ENCODE data around the gene BLTP2.

Gene BLTP2

GRCh38 chr17:28644787-28645575 is at the start of gene BLTP2:
Gene BLTP2 (minus strand): TSS chr17:28645158. CDS start chr17:28645056, 102 bp downstream.
- in situ Hi-C loops (cut with HindIII; ENCODE audit: low sequenced_read_pairs): no loop called here
- TF ChIP-seq, protein P1, sequence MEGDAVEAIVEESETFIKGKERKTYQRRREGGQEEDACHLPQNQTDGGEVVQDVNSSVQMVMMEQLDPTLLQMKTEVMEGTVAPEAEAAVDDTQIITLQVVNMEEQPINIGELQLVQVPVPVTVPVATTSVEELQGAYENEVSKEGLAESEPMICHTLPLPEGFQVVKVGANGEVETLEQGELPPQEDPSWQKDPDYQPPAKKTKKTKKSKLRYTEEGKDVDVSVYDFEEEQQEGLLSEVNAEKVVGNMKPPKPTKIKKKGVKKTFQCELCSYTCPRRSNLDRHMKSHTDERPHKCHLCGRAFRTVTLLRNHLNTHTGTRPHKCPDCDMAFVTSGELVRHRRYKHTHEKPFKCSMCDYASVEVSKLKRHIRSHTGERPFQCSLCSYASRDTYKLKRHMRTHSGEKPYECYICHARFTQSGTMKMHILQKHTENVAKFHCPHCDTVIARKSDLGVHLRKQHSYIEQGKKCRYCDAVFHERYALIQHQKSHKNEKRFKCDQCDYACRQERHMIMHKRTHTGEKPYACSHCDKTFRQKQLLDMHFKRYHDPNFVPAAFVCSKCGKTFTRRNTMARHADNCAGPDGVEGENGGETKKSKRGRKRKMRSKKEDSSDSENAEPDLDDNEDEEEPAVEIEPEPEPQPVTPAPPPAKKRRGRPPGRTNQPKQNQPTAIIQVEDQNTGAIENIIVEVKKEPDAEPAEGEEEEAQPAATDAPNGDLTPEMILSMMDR (IDR thresholded peaks at IDR 0.05; ENCODE audit: low read depth, low read length, missing control alignments): no peak
- peak; percentile 80 for DNase-seq (ENCODE audit: low read depth)
- H3K4me3 ChIP-seq (ENCODE audit: low read depth, low read length): peak within 1 kb of the TSS; percentile 84

- no peak for DNase-seq (ENCODE audit: low read depth)
- in situ Hi-C loops (cut with HindIII; ENCODE audit: low sequenced_read_pairs): no loop called here
- TF ChIP-seq, protein P1 (IDR thresholded peaks at IDR 0.05; ENCODE audit: low read depth, low read length, missing control alignments): no peak
- H3K4me3 ChIP-seq (ENCODE audit: low read depth, low read length): no peak overlapping the region
Measured at GRCh38 chr17:28693869-28694268, 48.9 kb upstream of the BLTP2 start.

DNA sequence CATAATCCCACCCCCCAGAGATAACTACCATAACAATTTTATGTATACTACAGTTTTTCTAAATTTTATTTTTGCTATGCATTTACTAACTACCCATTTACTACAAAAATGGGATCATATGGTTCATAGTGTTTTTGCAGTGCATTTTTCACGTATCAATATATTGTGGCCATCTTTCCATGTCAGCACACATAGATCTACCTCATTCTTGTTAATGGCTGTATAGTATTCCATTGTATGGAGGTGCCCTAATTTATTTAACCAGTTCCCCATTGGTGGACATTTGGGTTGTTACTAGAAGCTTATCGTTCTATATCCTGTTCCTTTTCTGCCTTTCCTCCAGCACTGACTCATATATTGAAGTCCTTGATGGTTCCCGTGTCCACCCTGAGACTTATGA is 44.1 kb upstream of the BLTP2 start:
- TF ChIP-seq, protein P1 (IDR thresholded peaks at IDR 0.05; ENCODE audit: low read depth, low read length, missing control alignments): no peak
- in situ Hi-C loops (cut with HindIII; ENCODE audit: low sequenced_read_pairs): no loop called here
- no peak overlapping the region for H3K4me3 ChIP-seq (ENCODE audit: low read depth, low read length)

GRCh38 chr17:28688481-28688880 is 43.5 kb upstream of the BLTP2 start:
- in situ Hi-C loops (cut with HindIII; ENCODE audit: low sequenced_read_pairs): no loop called here

More for the DNA sequence above, 44.1 kb upstream of the BLTP2 start:
- no peak for DNase-seq (ENCODE audit: low read depth)

GRCh38 chr17:28686296-28686695 is 41.3 kb upstream of the BLTP2 start:
- no peak overlapping the region for H3K4me3 ChIP-seq (ENCODE audit: low read depth, low read length)
- in situ Hi-C loops (cut with HindIII; ENCODE audit: low sequenced_read_pairs): no loop called here
- TF ChIP-seq, protein P1 (IDR thresholded peaks at IDR 0.05; ENCODE audit: low read depth, low read length, missing control alignments): no peak
- DNase-seq (ENCODE audit: low read depth): no peak

More at GRCh38 chr17:28688481-28688880, 43.5 kb upstream of the BLTP2 start:
- no peak overlapping the region for H3K4me3 ChIP-seq (ENCODE audit: low read depth, low read length)
- TF ChIP-seq, protein P1 (IDR thresholded peaks at IDR 0.05; ENCODE audit: low read depth, low read length, missing control alignments): no peak
- no peak for DNase-seq (ENCODE audit: low read depth)

DNA sequence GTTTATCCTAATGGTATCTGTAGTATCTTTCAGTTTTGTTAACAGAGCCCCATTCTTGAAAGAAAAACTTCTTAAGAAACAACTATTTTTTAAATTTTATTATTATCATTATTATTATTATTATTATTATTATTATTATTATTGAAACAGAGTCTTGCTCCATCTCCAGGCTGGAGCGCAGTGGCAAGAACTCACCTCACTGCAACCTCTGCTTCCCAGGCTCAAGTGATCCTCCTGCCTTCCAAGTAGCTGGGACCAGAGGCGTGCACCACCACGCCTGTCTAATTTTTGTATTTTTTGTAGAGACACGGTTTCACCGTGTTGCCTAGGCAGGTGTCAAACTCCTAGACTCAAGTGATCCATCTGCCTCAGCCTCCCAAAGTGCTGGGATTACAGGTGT is 40.4 kb upstream of the BLTP2 start:
- in situ Hi-C loops (cut with HindIII; ENCODE audit: low sequenced_read_pairs): no loop called here
- no peak overlapping the region for H3K4me3 ChIP-seq (ENCODE audit: low read depth, low read length)
- TF ChIP-seq, protein P1 (IDR thresholded peaks at IDR 0.05; ENCODE audit: low read depth, low read length, missing control alignments): no peak
- DNase-seq (ENCODE audit: low read depth): no peak

All from astrocyte of the cerebellum (primary cell).